ENCODE results near the gene VWF.

GRCh38 chr12:6163416-6164060 is 39.1 kb upstream of the VWF start:
- no peak for TF ChIP-seq POLR2A (IDR thresholded peaks at IDR 0.05)
- TF ChIP-seq, protein P1, sequence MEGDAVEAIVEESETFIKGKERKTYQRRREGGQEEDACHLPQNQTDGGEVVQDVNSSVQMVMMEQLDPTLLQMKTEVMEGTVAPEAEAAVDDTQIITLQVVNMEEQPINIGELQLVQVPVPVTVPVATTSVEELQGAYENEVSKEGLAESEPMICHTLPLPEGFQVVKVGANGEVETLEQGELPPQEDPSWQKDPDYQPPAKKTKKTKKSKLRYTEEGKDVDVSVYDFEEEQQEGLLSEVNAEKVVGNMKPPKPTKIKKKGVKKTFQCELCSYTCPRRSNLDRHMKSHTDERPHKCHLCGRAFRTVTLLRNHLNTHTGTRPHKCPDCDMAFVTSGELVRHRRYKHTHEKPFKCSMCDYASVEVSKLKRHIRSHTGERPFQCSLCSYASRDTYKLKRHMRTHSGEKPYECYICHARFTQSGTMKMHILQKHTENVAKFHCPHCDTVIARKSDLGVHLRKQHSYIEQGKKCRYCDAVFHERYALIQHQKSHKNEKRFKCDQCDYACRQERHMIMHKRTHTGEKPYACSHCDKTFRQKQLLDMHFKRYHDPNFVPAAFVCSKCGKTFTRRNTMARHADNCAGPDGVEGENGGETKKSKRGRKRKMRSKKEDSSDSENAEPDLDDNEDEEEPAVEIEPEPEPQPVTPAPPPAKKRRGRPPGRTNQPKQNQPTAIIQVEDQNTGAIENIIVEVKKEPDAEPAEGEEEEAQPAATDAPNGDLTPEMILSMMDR (IDR thresholded peaks at IDR 0.05): no peak

Data from heart left ventricle (tissue), 13 donors.